HepG2 (cell line): Measurements from ENCODE around the gene PRAC1. TPM values are rescaled to one million over a fixed set of nuclear protein-coding genes. Genes with fewer than 3 reads are reported as not detected.

Experiments used
- ATAC-seq: fragments of 200-7000 bp; cut with Tn5 transposase; 3 replicates; pipeline ENCODE4 v1.9.1; 2020; ENCODE audit warnings: mild to moderate bottlenecking, moderate library complexity
- BruUV-seq: library from RNA; stranded (reverse); fragments of 400-500 nt; replicated peaks from 2 replicates; lab custom pipeline; 2021; lab: Mats Ljungman, UMichigan
- CTCF ChIA-PET: fragments of 300-600 bp; formaldehyde crosslinking; extraction: SDS; loops from one replicate; lab custom pipeline; 2021; ENCODE audit warnings: low total read pairs, inconsistent platforms, low intra/inter-chr PET ratio; lab: Yijun Ruan, JAX
- POLR2A ChIA-PET: fragments of 350-600 bp; sonication (Branson Sonifier 250); formaldehyde crosslinking; loops from one replicate; lab custom pipeline; 2020; ENCODE audit warnings: antibody characterized with exemption, inconsistent platforms; lab: Yijun Ruan, JAX
- DNase-seq: peaks from one replicate; pipeline ENCODE4 v3.0.0-alpha.2; 2015; ENCODE audit warnings: low spot score
- FAIRE-seq: peaks from 3 replicates; lab custom pipeline; 2011; peaks lifted over from hg19 to GRCh38; lab: Jason Lieb, UNC
- H2AFZ ChIP-seq: one replicate; pipeline ENCODE4 v1.6.1; 2011; ENCODE audit warnings: low read length, inconsistent platforms
- H3K27ac ChIP-seq: fragments of 300-600 bp; 3 replicates; pipeline ENCODE4 v1.8.0; 2011; ENCODE audit warnings: mixed run types, mild to moderate bottlenecking, mixed read lengths, low read length, inconsistent platforms; ENCODE audit not compliant: insufficient read depth; ENCODE audit errors: extremely low read length
- H3K27me3 ChIP-seq, 2 experiments: fragments of 200-600 bp in 1 of 2; 2 replicates in 1 of 2; 3 replicates in 1 of 2; pipeline versions ENCODE4 v1.6.0 to v1.8.0; 2011; ENCODE audit warnings: low read length in 2 of 2, mild to moderate bottlenecking in 2 of 2, moderate library complexity in 2 of 2, inconsistent platforms in 1 of 2; ENCODE audit not compliant: insufficient read depth in 2 of 2, control insufficient read depth in 1 of 2
- H3K36me3 ChIP-seq, 2 experiments: fragments of 200-600 bp in 1 of 2; replicated peaks in 1 of 2; 2 replicates in 1 of 2; 3 replicates in 1 of 2; pipeline versions ENCODE4 v1.5.1 to v1.8.0; 2011; ENCODE audit warnings: low read length in 2 of 2, inconsistent platforms in 1 of 2; ENCODE audit not compliant: insufficient read depth in 2 of 2, control insufficient read depth in 1 of 2
- H3K4me1 ChIP-seq: 2 replicates; pipeline ENCODE4 v1.5.1; 2012; ENCODE audit warnings: low read length, inconsistent platforms; ENCODE audit not compliant: insufficient read depth
- H3K4me2 ChIP-seq: 2 replicates; pipeline ENCODE4 v1.6.0; 2011; ENCODE audit warnings: low read depth, low read length, inconsistent platforms
- H3K4me3 ChIP-seq, 3 experiments: fragments of 200-600 bp in 1 of 3; sonication (generic), shearing (Covaris generic) in 1 of 3; replicated peaks in 1 of 3; 2 replicates each; pipeline ENCODE4 v1.5.1; 2011 to 2016; ENCODE audit warnings: low read length in 3 of 3, inconsistent platforms in 2 of 3, low read depth in 2 of 3, mild to moderate bottlenecking in 2 of 3, control low read depth in 1 of 3, mixed read lengths in 1 of 3; ENCODE audit not compliant: insufficient read depth in 1 of 3
- H3K79me2 ChIP-seq: one replicate; pipeline ENCODE4 v1.6.1; 2011; ENCODE audit warnings: low read length, inconsistent platforms; ENCODE audit not compliant: insufficient read depth
- H3K9ac ChIP-seq: 2 replicates; pipeline ENCODE4 v1.6.0; 2011; ENCODE audit warnings: mild to moderate bottlenecking, low read depth, low read length, inconsistent platforms; ENCODE audit not compliant: insufficient read depth
- H3K9me3 ChIP-seq: 2 replicates; pipeline ENCODE4 v1.5.1; 2012; ENCODE audit warnings: mild to moderate bottlenecking, low read length
- H4K20me1 ChIP-seq: 2 replicates; pipeline ENCODE4 v1.6.0; 2011; ENCODE audit warnings: inconsistent platforms, mild to moderate bottlenecking, low read length, moderate library complexity; ENCODE audit not compliant: insufficient read depth
- ARNT ChIP-seq: fragments of 450-650 bp; IDR thresholded peaks from 2 replicates; pipeline ENCODE4 v1.6.1; 2017
- BHLHE40 ChIP-seq: IDR thresholded peaks from 2 replicates; pipeline ENCODE4 v1.6.1; 2011; ENCODE audit warnings: low read length, improper control_type of control experiment
- DDIT3 ChIP-seq: sonication (generic); formaldehyde crosslinking; IDR thresholded peaks from 2 replicates; pipeline ENCODE4 v1.4.0; 2020; ENCODE audit warnings: mild to moderate bottlenecking, missing genetic modification reagents
- DNMT1 ChIP-seq: sonication (generic); formaldehyde crosslinking; IDR thresholded peaks from 2 replicates; pipeline ENCODE4 v1.5.1; 2020; ENCODE audit warnings: mild to moderate bottlenecking, missing genetic modification reagents
- HOXD1 ChIP-seq: sonication (generic); formaldehyde crosslinking; IDR thresholded peaks from 2 replicates; pipeline ENCODE4 v1.5.0; 2020; ENCODE audit warnings: missing genetic modification reagents
- MTA3 ChIP-seq: sonication (generic); formaldehyde crosslinking; IDR thresholded peaks from 2 replicates; pipeline ENCODE4 v1.4.0; 2020; ENCODE audit warnings: missing genetic modification reagents
- MYC ChIP-seq: sonication (generic); formaldehyde crosslinking; IDR thresholded peaks from 2 replicates; pipeline ENCODE4 v1.9.0; 2021; ENCODE audit warnings: missing genetic modification reagents, borderline replicate concordance
- NR1H2 ChIP-seq: sonication (generic); formaldehyde crosslinking; IDR thresholded peaks from 2 replicates; pipeline ENCODE4 v1.8.1; 2022; ENCODE audit warnings: low read depth, missing genetic modification reagents, borderline replicate concordance
- RELA ChIP-seq: sonication (generic); formaldehyde crosslinking; IDR thresholded peaks from 2 replicates; pipeline ENCODE4 v1.4.0; 2020; ENCODE audit warnings: missing genetic modification reagents
- TCF7 ChIP-seq: sonication (generic); IDR thresholded peaks from 2 replicates; pipeline ENCODE4 v1.6.1; 2016; ENCODE audit warnings: antibody characterized with exemption, low read depth
- TFE3 ChIP-seq: IDR thresholded peaks from 2 replicates; pipeline ENCODE4 v1.6.1; 2016
- THAP11 ChIP-seq: IDR thresholded peaks from 2 replicates; pipeline ENCODE4 v1.6.1; 2016; ENCODE audit warnings: missing biosample characterization, missing genetic modification reagents
- TRAFD1 ChIP-seq: sonication (generic); formaldehyde crosslinking; IDR thresholded peaks from 2 replicates; pipeline ENCODE4 v1.5.1; 2020; ENCODE audit warnings: missing genetic modification reagents, mild to moderate bottlenecking, borderline replicate concordance
- ZNF460 ChIP-seq: sonication (generic); formaldehyde crosslinking; IDR thresholded peaks from 2 replicates; pipeline ENCODE4 v1.5.1; 2020; ENCODE audit warnings: missing genetic modification reagents, mild to moderate bottlenecking, borderline replicate concordance
- ZNF558 ChIP-seq: sonication (generic); formaldehyde crosslinking; IDR thresholded peaks from 2 replicates; pipeline ENCODE4 v1.9.0; 2022; ENCODE audit warnings: mild to moderate bottlenecking, missing genetic modification reagents, borderline replicate concordance
- WGBS: methylation state at CpG from one replicate; pipeline ENCODE4 v1.1.6; 2017; ENCODE audit warnings: low lambda C conversion rate; 5-methylcytosine and 5-hydroxymethylcytosine counted together
- in situ Hi-C: cut with HindIII; loops from 2 replicates; pipeline ENCODE4 v1.10.0; 2017; ENCODE audit warnings: low pct_unique_long_range_greater_than_20kb; ENCODE audit not compliant: extremely low pct_ligation_motif_present
- intact Hi-C: fragments of 100-400 bp; cut with micrococcal nuclease; formaldehyde crosslinking; loops from one replicate; pipeline ENCODE4 v1.10.0; 2022; ENCODE audit not compliant: unreplicated experiment
- polyA plus RNA-seq, 8 experiments: library from polyadenylated mRNA; depleted of rRNA in 3 of 8; stranded (reverse) in 7 of 8; unstranded in 1 of 8; fragments of >200 nt; fragmentation: Illumina TruSeq in 4 of 8; extraction: Trizol in 4 of 8; gene quantifications; 2 replicates each; pipeline versions ENCODE4 v1.2.1 to v1.2.3, GENCODE V29; 2011 to 2016; ENCODE audit warnings: low read depth in 4 of 8, missing spikeins in 1 of 8, mixed read lengths in 1 of 8; ENCODE audit not compliant: insufficient read depth in 1 of 8
- total RNA-seq, 5 experiments: library from RNA; depleted of rRNA; stranded (reverse); fragments of >200 nt; fragmentation: Illumina TruSeq; extraction: Trizol; gene quantifications; 2 replicates each; pipeline ENCODE4 v1.2.3, GENCODE V29; 2016; ENCODE audit warnings: low read depth in 1 of 5

The PRAC1 gene
- total and polyA plus RNA-seq, 2 of the 13 experiments (the other 11 are each of a cell fraction or from before 2014, with no cell fraction given) = not detected

- TF ChIP-seq NR1H2 (CRISPR knock-in tag) = no peak
- no peak for TF ChIP-seq MYC (CRISPR knock-in tag)
- no peak for TF ChIP-seq BHLHE40
- no peak for TF ChIP-seq TCF7
Observed at GRCh38 chr17:48726114-48726915, 4.0 kb upstream of the PRAC1 start (continued).

GRCh38 chr17:48725288-48726064 is 3.2 kb upstream of the PRAC1 start:
- peak overlapping the region; percentile 11; the same call in 1 of the 2 replicates for H3K4me2 ChIP-seq
- no peaks in the 10 kb centered on the region for H3K79me2 ChIP-seq
- no peak overlapping the region for H3K9ac ChIP-seq
- H3K27ac ChIP-seq = no peak overlapping the region
- H3K4me3 ChIP-seq = no peak overlapping the region
- H3K27me3 ChIP-seq = peaks cover 26 to 88% of the 10 kb centered on the region in 2 experiments
- no peak for TF ChIP-seq ZNF558
- TF ChIP-seq HOXD1 (CRISPR knock-in tag) = no peak
- TF ChIP-seq ARNT = no peak
- TF ChIP-seq DNMT1 (CRISPR knock-in tag) = no peak
- TF ChIP-seq ZNF460 (CRISPR knock-in tag) = no peak
- TF ChIP-seq TRAFD1 = no peak
- TF ChIP-seq MTA3 = no peak
- no peak for TF ChIP-seq DDIT3 (CRISPR knock-in tag)
- no peak for TF ChIP-seq THAP11 (CRISPR knock-in tag)
- no peak for TF ChIP-seq TFE3
- no peak for TF ChIP-seq RELA (CRISPR knock-in tag)
- H2AFZ ChIP-seq = no peak overlapping the region
- ChIA-PET POLR2A (interaction anchor here (1.0 to 1.6 kb wide), 2 partner anchors 65 to 153 kb away, joined by 4 to 5 read pairs; no protein-coding TSS in a partner anchor), CTCF (interaction anchor here (0.6 to 3.8 kb wide), 3 partner anchors 65 to 153 kb away, joined by 3 to 47 read pairs (median 37); no protein-coding TSS in a partner anchor)
- 45% methylated on average over 22 of the region's 38 CpGs for WGBS
- no peak for DNase-seq
- ATAC-seq = no peak
- in situ Hi-C loops = loop anchor here (5.0 kb wide), 2 partner anchors 62 to 152 kb away; no protein-coding TSS in a partner anchor
- H3K36me3 ChIP-seq = no peaks in the 10 kb centered on the region
- no peaks in the 10 kb centered on the region for H3K4me1 ChIP-seq
- BruUV-seq = no TSS peak
- no peaks in the 10 kb centered on the region for H4K20me1 ChIP-seq
- FAIRE-seq = no peak
- intact Hi-C loops = loop anchor here (2.0 kb wide), 1 partner anchor 153 kb away; no protein-coding TSS in a partner anchor
- no peaks in the 10 kb centered on the region for H3K9me3 ChIP-seq
